Lower lobe of right lung (tissue), 2 donors: ENCODE data around the gene NTM. TPM values are rescaled to one million over a fixed set of nuclear protein-coding genes. Genes with fewer than 3 reads are reported as not detected.

Experiments
- ATAC-seq, 2 donors: fragments of 200-7000 bp; cut with Tn5 transposase; one replicate each; pipeline ENCODE4 v1.9.1; 2020 to 2022; ENCODE audit warnings: mild to moderate bottlenecking in 2 of 2, moderate library complexity in 2 of 2
- DNase-seq: peaks from one replicate; pipeline ENCODE4 v3.0.0-alpha.2; 2020
- H3K27ac ChIP-seq: fragments of 200-600 bp; one replicate; pipeline ENCODE4 v1.8.0; 2022
- H3K27me3 ChIP-seq: fragments of 200-600 bp; one replicate; pipeline ENCODE4 v1.8.0; 2022; ENCODE audit warnings: low read depth
- H3K36me3 ChIP-seq: fragments of 200-600 bp; one replicate; pipeline ENCODE4 v1.8.0; 2022; ENCODE audit warnings: mild to moderate bottlenecking
- H3K4me1 ChIP-seq: fragments of 200-600 bp; one replicate; pipeline ENCODE4 v1.8.0; 2022
- H3K4me3 ChIP-seq: fragments of 200-600 bp; one replicate; pipeline ENCODE4 v1.8.0; 2022; ENCODE audit warnings: mild to moderate bottlenecking
- H3K9me3 ChIP-seq: fragments of 200-600 bp; one replicate; pipeline ENCODE4 v1.8.0; 2022
- CTCF ChIP-seq: fragments of 200-600 bp; IDR thresholded peaks from one replicate; pipeline ENCODE4 v1.8.0; 2022; ENCODE audit warnings: antibody characterized with exemption, mild to moderate bottlenecking
- intact Hi-C: fragments of 100-400 bp; cut with DNase I; formaldehyde crosslinking; loops from one replicate; pipeline ENCODE4 v1.11.0; 2022
- total RNA-seq: library from RNA; stranded (reverse); fragmentation: NEBNext Ultra II Directional; extraction: Animal tissue kit (Norgen Biotek cat#: 25700); gene quantifications from one replicate; pipeline ENCODE4 v1.2.1, GENCODE V29; 2021
- donor health status: DM: no; HTN: yes; CAD: no; lungs with severe emphysema.

NTM gene
- total RNA-seq, 1 donor from 2014 or later: 2.3 TPM

GRCh38 chr11:132300283-132300682 is 929.9 kb downstream of the NTM start:
- no peak for ATAC-seq
- no peak for TF ChIP-seq CTCF
- Histone ChIP-seq H3K4me1 (no peaks in the 10 kb centered on the region), H3K27ac (no peak overlapping the region), H3K36me3 (no peaks in the 10 kb centered on the region), H3K9me3 (no peaks in the 10 kb centered on the region), H3K4me3 (no peak overlapping the region), H3K27me3 (no peaks in the 10 kb centered on the region)
- DNase-seq: no peak
- intact Hi-C loops: no loop called here

GRCh38 chr11:132301465-132301864 is 931.0 kb downstream of the NTM start:
- no peak for TF ChIP-seq CTCF
- no peak overlapping the region for H3K27ac ChIP-seq
- H3K9me3 ChIP-seq: no peaks in the 10 kb centered on the region
- intact Hi-C loops: no loop called here
- no peaks in the 10 kb centered on the region for H3K4me1 ChIP-seq
- H3K27me3 ChIP-seq: no peaks in the 10 kb centered on the region
- DNase-seq (no peak), ATAC-seq (no peak)
- no peak overlapping the region for H3K4me3 ChIP-seq
- no peaks in the 10 kb centered on the region for H3K36me3 ChIP-seq

- TF ChIP-seq CTCF: no peak
- DNase-seq: no peak
- no peaks in the 10 kb centered on the region for H3K9me3 ChIP-seq
- no peak overlapping the region for H3K27ac ChIP-seq
- H3K4me1 ChIP-seq: no peaks in the 10 kb centered on the region
- intact Hi-C loops: no loop called here
- H3K4me3 ChIP-seq: no peak overlapping the region
- H3K36me3 ChIP-seq: no peaks in the 10 kb centered on the region
- no peaks in the 10 kb centered on the region for H3K27me3 ChIP-seq
- no peak for ATAC-seq
Observed at GRCh38 chr11:132301900-132302299, 931.5 kb downstream of the NTM start.

GRCh38 chr11:132307309-132308020 is 937.0 kb downstream of the NTM start:
- H3K4me3 ChIP-seq: no peak overlapping the region
- no peaks in the 10 kb centered on the region for H3K27me3 ChIP-seq
- H3K27ac ChIP-seq: no peak overlapping the region
- H3K4me1 ChIP-seq: no peaks in the 10 kb centered on the region
- no peak for TF ChIP-seq CTCF
- no peak for DNase-seq
- intact Hi-C loops: no loop called here
- no peak for ATAC-seq
- no peaks in the 10 kb centered on the region for H3K9me3 ChIP-seq
- H3K36me3 ChIP-seq: no peaks in the 10 kb centered on the region

- Histone ChIP-seq H3K4me3 (no peak overlapping the region), H3K27me3 (no peaks in the 10 kb centered on the region), H3K9me3 (no peaks in the 10 kb centered on the region), H3K4me1 (no peaks in the 10 kb centered on the region), H3K36me3 (no peaks in the 10 kb centered on the region), H3K27ac (no peak overlapping the region)
- no peak for ATAC-seq
- intact Hi-C loops: no loop called here
- TF ChIP-seq CTCF: no peak
- DNase-seq: no peak
Observed at GRCh38 chr11:132310390-132311375, 940.3 kb downstream of the NTM start.
